ENCODE results near the gene AKAIN1.

AKAIN1 gene

GRCh38 chr18:5103693-5104092, 93.4 kb downstream of the AKAIN1 start:
- no peak for TF ChIP-seq CTCF (IDR thresholded peaks at IDR 0.05)
- no peak for TF ChIP-seq ZFX (IDR thresholded peaks at IDR 0.05; ENCODE audit: borderline replicate concordance)
- H3K27ac ChIP-seq = no peak overlapping the region

- TF ChIP-seq CTCF (IDR thresholded peaks at IDR 0.05) = no peak
- TF ChIP-seq ZFX (IDR thresholded peaks at IDR 0.05; ENCODE audit: borderline replicate concordance) = no peak
- no peak overlapping the region for H3K27ac ChIP-seq
Observed at GRCh38 chr18:5103286-5103685, 93.8 kb downstream of the AKAIN1 start.

- no peak overlapping the region for H3K27ac ChIP-seq
- TF ChIP-seq CTCF (IDR thresholded peaks at IDR 0.05) (no peak), ZFX (IDR thresholded peaks at IDR 0.05; ENCODE audit: borderline replicate concordance) (no peak)
Observed at GRCh38 chr18:5097116-5097703, 99.8 kb downstream of the AKAIN1 start.

- H3K27ac ChIP-seq = no peak overlapping the region
- TF ChIP-seq CTCF (IDR thresholded peaks at IDR 0.05) = no peak
- no peak for TF ChIP-seq ZFX (IDR thresholded peaks at IDR 0.05; ENCODE audit: borderline replicate concordance)
Observed at GRCh38 chr18:5095239-5095638, 101.8 kb downstream of the AKAIN1 start.

GRCh38 chr18:5093902-5094301, 103.2 kb downstream of the AKAIN1 start:
- no peak overlapping the region for H3K27ac ChIP-seq
- TF ChIP-seq ZFX (IDR thresholded peaks at IDR 0.05; ENCODE audit: borderline replicate concordance) = no peak
- no peak for TF ChIP-seq CTCF (IDR thresholded peaks at IDR 0.05)

Data from 22Rv1 (cell line).